Astrocyte of the cerebellum (primary cell): ENCODE results near the gene GRK4.

Source experiments
- DNase-seq: peaks from one replicate; pipeline ENCODE4 v3.0.0-alpha.2; 2011; ENCODE audit warnings: low read depth
- H3K4me3 ChIP-seq: 2 replicates; pipeline ENCODE4 v1.5.1; 2011; ENCODE audit warnings: mild to moderate bottlenecking, low read depth, low read length, moderate library complexity
- in situ Hi-C: cut with HindIII; loops from 2 replicates; pipeline ENCODE4 v1.10.0; 2017; ENCODE audit warnings: low sequenced_read_pairs
- TF ChIP-seq, protein P1 (sequence below): IDR thresholded peaks from 2 replicates; pipeline ENCODE4 v1.5.1; 2012; ENCODE audit warnings: low read length, low read depth, moderate library complexity, mild to moderate bottlenecking; ENCODE audit errors: missing control alignments

Gene GRK4

GRCh38 chr4:2939383-2940243, 23.8 kb upstream of the GRK4 start:
- in situ Hi-C loops = loop anchor here (5.0 kb wide), 1 partner anchor 53 kb away; no protein-coding TSS in a partner anchor
- no peak for DNase-seq
- no peak overlapping the region for H3K4me3 ChIP-seq
- TF ChIP-seq, protein P1, sequence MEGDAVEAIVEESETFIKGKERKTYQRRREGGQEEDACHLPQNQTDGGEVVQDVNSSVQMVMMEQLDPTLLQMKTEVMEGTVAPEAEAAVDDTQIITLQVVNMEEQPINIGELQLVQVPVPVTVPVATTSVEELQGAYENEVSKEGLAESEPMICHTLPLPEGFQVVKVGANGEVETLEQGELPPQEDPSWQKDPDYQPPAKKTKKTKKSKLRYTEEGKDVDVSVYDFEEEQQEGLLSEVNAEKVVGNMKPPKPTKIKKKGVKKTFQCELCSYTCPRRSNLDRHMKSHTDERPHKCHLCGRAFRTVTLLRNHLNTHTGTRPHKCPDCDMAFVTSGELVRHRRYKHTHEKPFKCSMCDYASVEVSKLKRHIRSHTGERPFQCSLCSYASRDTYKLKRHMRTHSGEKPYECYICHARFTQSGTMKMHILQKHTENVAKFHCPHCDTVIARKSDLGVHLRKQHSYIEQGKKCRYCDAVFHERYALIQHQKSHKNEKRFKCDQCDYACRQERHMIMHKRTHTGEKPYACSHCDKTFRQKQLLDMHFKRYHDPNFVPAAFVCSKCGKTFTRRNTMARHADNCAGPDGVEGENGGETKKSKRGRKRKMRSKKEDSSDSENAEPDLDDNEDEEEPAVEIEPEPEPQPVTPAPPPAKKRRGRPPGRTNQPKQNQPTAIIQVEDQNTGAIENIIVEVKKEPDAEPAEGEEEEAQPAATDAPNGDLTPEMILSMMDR = no peak

- no peak overlapping the region for H3K4me3 ChIP-seq
- in situ Hi-C loops = no loop called here
- TF ChIP-seq, protein P1 = no peak
- no peak for DNase-seq
These were observed 22.9 kb upstream of the GRK4 start for GRCh38 chr4:2940267-2941137.

DNA sequence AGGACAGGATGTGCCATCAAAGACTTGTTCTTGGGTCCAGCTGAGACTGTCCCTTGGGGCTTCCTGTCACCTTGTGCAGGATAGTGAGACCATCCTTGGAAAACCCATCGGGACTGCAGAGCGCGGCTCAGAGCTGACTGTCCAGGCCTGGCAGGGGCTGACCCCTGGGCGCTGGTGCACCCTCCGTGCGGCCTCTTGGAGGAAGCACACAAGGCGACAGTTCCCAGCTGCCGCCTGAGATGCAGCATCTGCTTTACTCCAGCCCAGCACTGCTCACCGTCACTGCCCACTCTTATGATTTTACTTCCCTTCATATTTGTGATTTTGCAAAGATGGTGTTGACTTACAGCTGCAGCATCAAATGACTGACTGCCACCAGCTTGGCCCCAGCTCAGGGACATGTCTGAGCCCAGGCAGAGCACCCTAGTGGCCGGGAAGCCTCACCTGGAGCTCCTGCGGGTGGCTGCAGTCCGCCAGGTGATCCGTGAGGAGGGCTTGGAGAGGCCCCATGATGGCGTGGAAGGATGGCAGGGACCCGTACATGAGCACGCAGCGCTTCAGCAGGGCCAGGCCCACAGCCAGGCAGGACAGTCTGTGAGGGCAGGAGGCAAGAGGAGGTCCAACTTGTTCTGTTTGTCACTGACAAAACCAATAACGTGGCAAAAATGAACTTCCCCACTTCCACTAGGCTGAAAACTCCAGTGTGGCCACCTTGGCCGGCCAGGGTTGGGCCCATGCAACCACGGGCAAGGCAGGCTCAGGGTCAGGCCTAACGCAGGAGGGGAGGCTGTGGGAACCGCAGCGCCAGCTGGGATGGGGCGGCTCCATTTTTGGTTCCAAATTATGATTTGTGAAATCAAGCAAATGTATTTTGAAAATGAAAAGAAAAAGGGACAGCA, 22.0 kb upstream of the GRK4 start:
- in situ Hi-C loops = no loop called here
- TF ChIP-seq, protein P1 = no peak
- no peak for DNase-seq
- H3K4me3 ChIP-seq = no peak overlapping the region

DNA sequence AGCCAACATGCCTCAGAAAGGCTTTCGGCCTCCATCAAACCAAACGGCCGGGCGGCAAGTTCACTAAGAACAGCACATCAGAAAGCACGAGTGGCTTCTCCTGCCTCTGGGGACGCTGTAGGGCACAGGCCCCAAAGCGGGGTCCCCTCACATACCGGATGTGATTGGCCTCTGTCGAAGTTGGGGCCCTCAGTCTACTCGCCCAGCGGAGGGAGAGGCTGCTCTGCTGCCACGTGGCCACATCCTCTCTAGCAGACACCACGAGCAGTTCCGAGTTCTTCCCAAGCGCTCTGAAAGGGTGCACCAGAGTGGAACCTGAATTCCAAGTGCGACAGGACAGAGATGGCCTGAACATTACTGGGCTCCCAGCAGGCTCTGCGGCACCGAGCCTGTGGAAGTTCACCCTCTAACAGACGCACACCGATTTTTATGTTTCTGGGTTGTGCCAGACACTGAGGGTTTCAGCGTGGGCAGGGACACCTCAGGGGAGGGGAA, 21.3 kb upstream of the GRK4 start:
- in situ Hi-C loops = no loop called here
- DNase-seq = no peak

GRCh38 chr4:2942532-2943363, 20.6 kb upstream of the GRK4 start:
- in situ Hi-C loops = no loop called here
- TF ChIP-seq, protein P1 = no peak
- no peak for DNase-seq
- H3K4me3 ChIP-seq = no peak overlapping the region

More for the DNA sequence above, 21.3 kb upstream of the GRK4 start:
- TF ChIP-seq, protein P1 = no peak
- H3K4me3 ChIP-seq = no peak overlapping the region
